ENCODE data around the gene HOXD4.

DNA sequence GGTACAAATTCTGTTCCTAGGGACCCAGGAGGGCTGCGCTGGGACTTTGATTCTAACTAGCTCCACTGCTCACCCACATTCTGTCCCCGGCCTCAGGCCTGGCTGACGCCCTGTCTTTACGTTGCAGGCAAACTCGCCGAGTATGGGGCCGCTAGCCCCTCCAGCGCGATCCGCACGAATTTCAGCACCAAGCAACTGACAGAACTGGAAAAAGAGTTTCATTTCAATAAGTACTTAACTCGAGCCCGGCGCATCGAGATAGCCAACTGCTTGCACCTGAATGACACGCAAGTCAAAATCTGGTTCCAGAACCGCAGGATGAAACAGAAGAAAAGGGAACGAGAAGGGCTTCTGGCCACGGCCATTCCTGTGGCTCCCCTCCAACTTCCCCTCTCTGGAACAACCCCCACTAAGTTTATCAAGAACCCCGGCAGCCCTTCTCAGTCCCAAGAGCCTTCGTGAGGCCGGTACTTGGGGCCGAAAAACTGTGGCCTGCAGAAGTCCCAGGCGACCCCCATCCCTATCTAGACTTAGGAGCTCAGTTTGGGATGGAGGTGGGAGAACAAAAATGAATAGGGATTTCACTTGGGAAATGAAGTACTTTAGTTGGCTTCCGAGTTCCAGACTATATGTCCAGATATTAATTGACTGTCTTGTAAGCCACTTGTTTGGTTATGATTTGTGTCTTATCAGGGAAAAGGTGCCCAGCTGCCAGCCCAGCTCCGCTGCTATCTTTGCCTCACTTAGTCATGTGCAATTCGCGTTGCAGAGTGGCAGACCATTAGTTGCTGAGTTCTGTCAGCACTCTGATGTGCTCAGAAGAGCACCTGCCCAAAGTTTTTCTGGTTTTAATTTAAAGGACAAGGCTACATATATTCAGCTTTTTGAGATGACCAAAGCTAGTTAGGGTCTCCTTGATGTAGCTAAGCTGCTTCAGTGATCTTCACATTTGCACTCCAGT, 38.6 kb downstream of the HOXD4 start:
- TF ChIP-seq CTCF (IDR thresholded peaks at IDR 0.05 in 2 of 3, conservative IDR thresholded peaks at IDR 0.05 in 1 of 3; ENCODE audit: control insufficient read depth in 2 of 3, extremely low read depth in 1 of 3, insufficient read depth in 1 of 3, low read depth in 3 of 3, low read length in 3 of 3) (no peak), CREM (IDR thresholded peaks at IDR 0.05; ENCODE audit: low read depth) (no peak), POLR2AphosphoS2 (IDR thresholded peaks at IDR 0.05; ENCODE audit: low read depth, low read length) (no peak), ASH2L (IDR thresholded peaks at IDR 0.05; ENCODE audit: borderline replicate concordance, low read depth) (no peak)
